HepG2 (cell line): ENCODE results near the gene ANKRD40. TPM values are rescaled to one million over a fixed set of nuclear protein-coding genes. Genes with fewer than 3 reads are reported as not detected.

Experiments used
- DPF2 ChIP-seq: sonication (generic); formaldehyde crosslinking; IDR thresholded peaks from 2 replicates; pipeline ENCODE4 v1.4.0; 2020; ENCODE audit warnings: mild to moderate bottlenecking, low read depth, missing genetic modification reagents, borderline replicate concordance
- HMG20A ChIP-seq: IDR thresholded peaks from 2 replicates; pipeline ENCODE4 v1.6.1; 2016; ENCODE audit warnings: borderline replicate concordance
- JARID2 ChIP-seq: sonication (generic); formaldehyde crosslinking; IDR thresholded peaks from 2 replicates; pipeline ENCODE4 v1.8.1; 2023; ENCODE audit warnings: missing genetic modification reagents, inconsistent platforms; ENCODE audit not compliant: insufficient replicate concordance
- KDM1A ChIP-seq: IDR thresholded peaks from 2 replicates; pipeline ENCODE4 v1.6.1; 2016; ENCODE audit warnings: missing compliant biosample characterization
- MAFK ChIP-seq, 2 experiments: IDR thresholded peaks in 1 of 2; conservative IDR thresholded peaks in 1 of 2; 2 replicates each; pipeline ENCODE4 v1.6.1; 2011; ENCODE audit warnings: improper control_type of control experiment in 2 of 2, low read length in 2 of 2
- RBM39 ChIP-seq: fragments of 200-400 bp; formaldehyde crosslinking; IDR thresholded peaks from one replicate; pipeline ENCODE4 v1.6.1; 2018; ENCODE audit warnings: antibody characterized with exemption, mild to moderate bottlenecking, low read depth, low read length; ENCODE audit not compliant: poor library complexity, severe bottlenecking
- ZMYM3 ChIP-seq: sonication (generic); formaldehyde crosslinking; IDR thresholded peaks from 2 replicates; pipeline ENCODE4 v1.5.1; 2020; ENCODE audit warnings: mild to moderate bottlenecking, missing genetic modification reagents
- ZNF124 ChIP-seq: sonication (generic); formaldehyde crosslinking; IDR thresholded peaks from 2 replicates; pipeline ENCODE4 v1.4.0; 2020; ENCODE audit warnings: missing genetic modification reagents
- ZNF335 ChIP-seq: sonication (generic); formaldehyde crosslinking; IDR thresholded peaks from 2 replicates; pipeline ENCODE4 v1.4.0; 2020; ENCODE audit warnings: missing genetic modification reagents
- ZNF574 ChIP-seq: sonication (generic); formaldehyde crosslinking; IDR thresholded peaks from 2 replicates; pipeline ENCODE4 v1.4.0; 2020; ENCODE audit warnings: missing genetic modification reagents
- polyA plus RNA-seq, 8 experiments: library from polyadenylated mRNA; depleted of rRNA in 3 of 8; stranded (reverse) in 7 of 8; unstranded in 1 of 8; fragments of >200 nt; fragmentation: Illumina TruSeq in 4 of 8; extraction: Trizol in 4 of 8; gene quantifications; 2 replicates each; pipeline versions ENCODE4 v1.2.1 to v1.2.3, GENCODE V29; 2011 to 2016; ENCODE audit warnings: low read depth in 4 of 8, missing spikeins in 1 of 8, mixed read lengths in 1 of 8; ENCODE audit not compliant: insufficient read depth in 1 of 8
- total RNA-seq, 5 experiments: library from RNA; depleted of rRNA; stranded (reverse); fragments of >200 nt; fragmentation: Illumina TruSeq; extraction: Trizol; gene quantifications; 2 replicates each; pipeline ENCODE4 v1.2.3, GENCODE V29; 2016; ENCODE audit warnings: low read depth in 1 of 5
- TF ChIP-seq, protein P1 (sequence below): sonication (generic); formaldehyde crosslinking; conservative IDR thresholded peaks from 2 replicates; pipeline ENCODE4 v1.4.0; 2020; ENCODE audit warnings: mild to moderate bottlenecking, missing genetic modification reagents, moderate library complexity
- TF ChIP-seq, protein P2 (sequence below): sonication (generic); formaldehyde crosslinking; IDR thresholded peaks from 2 replicates; pipeline ENCODE4 v1.4.0; 2020; ENCODE audit warnings: missing genetic modification reagents

ANKRD40 gene
- total and polyA plus RNA-seq, 2 of the 13 experiments (the other 11 are each of a cell fraction or from before 2014, with no cell fraction given): 35.0 to 46.4 TPM

- TF ChIP-seq, protein P1, sequence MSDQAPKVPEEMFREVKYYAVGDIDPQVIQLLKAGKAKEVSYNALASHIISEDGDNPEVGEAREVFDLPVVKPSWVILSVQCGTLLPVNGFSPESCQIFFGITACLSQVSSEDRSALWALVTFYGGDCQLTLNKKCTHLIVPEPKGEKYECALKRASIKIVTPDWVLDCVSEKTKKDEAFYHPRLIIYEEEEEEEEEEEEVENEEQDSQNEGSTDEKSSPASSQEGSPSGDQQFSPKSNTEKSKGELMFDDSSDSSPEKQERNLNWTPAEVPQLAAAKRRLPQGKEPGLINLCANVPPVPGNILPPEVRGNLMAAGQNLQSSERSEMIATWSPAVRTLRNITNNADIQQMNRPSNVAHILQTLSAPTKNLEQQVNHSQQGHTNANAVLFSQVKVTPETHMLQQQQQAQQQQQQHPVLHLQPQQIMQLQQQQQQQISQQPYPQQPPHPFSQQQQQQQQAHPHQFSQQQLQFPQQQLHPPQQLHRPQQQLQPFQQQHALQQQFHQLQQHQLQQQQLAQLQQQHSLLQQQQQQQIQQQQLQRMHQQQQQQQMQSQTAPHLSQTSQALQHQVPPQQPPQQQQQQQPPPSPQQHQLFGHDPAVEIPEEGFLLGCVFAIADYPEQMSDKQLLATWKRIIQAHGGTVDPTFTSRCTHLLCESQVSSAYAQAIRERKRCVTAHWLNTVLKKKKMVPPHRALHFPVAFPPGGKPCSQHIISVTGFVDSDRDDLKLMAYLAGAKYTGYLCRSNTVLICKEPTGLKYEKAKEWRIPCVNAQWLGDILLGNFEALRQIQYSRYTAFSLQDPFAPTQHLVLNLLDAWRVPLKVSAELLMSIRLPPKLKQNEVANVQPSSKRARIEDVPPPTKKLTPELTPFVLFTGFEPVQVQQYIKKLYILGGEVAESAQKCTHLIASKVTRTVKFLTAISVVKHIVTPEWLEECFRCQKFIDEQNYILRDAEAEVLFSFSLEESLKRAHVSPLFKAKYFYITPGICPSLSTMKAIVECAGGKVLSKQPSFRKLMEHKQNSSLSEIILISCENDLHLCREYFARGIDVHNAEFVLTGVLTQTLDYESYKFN (CRISPR knock-in tag): peak; percentile 78
- TF ChIP-seq KDM1A (CRISPR knock-in tag) (peak; percentile 82), MAFK (conservative IDR thresholded peaks at IDR 0.05 in 1 of 2, IDR thresholded peaks at IDR 0.05 in 1 of 2; ENCODE audit: low read length in 2 of 2) (0 out of 4 replicates have a peak, but pooled peaks of 1 of the 2 experiments have one; percentile 13), ZNF335 (peak; percentile 48; the same call in 1 of the 2 replicates), DPF2 (0 out of 2 replicates have a peak, but pooled peaks have one; percentile 26), ZMYM3 (peak; percentile 78; the same call in 1 of the 2 replicates), ZNF574 (CRISPR knock-in tag) (peak; percentile 59; the same call in 1 of the 2 replicates), JARID2 (CRISPR knock-in tag) (no peak), ZNF124 (CRISPR knock-in tag) (peak; percentile 25; the same call in 1 of the 2 replicates), RBM39 (no peak), HMG20A (peak; percentile 40; the same call in 1 of the 2 replicates)
- TF ChIP-seq, protein P2, sequence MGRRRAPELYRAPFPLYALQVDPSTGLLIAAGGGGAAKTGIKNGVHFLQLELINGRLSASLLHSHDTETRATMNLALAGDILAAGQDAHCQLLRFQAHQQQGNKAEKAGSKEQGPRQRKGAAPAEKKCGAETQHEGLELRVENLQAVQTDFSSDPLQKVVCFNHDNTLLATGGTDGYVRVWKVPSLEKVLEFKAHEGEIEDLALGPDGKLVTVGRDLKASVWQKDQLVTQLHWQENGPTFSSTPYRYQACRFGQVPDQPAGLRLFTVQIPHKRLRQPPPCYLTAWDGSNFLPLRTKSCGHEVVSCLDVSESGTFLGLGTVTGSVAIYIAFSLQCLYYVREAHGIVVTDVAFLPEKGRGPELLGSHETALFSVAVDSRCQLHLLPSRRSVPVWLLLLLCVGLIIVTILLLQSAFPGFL (CRISPR knock-in tag): no peak
Measured at GRCh38 chr17:50660042-50660886, 47.5 kb downstream of the ANKRD40 start (continued).
